ENCODE data around the gene TMEM169.

DNA sequence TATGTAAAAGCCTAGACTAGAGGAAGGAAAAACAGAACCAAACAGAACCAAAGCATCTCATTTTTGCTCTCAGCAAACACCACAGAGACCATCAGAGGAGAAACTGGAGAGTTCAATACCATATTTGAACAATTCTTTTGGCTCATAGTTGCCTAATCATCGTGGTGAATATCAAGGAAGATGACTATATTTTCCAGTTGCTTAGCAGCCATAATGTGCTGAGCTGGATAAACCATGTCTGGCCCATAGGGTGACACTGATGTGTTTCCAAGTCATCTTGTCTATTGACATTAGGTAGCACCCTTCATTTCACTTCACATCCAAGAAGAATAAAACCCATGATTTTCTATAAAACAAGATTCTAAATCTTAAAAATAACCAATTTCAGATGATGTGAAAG, 21.5 kb downstream of the TMEM169 start:
- TF ChIP-seq, protein P1, sequence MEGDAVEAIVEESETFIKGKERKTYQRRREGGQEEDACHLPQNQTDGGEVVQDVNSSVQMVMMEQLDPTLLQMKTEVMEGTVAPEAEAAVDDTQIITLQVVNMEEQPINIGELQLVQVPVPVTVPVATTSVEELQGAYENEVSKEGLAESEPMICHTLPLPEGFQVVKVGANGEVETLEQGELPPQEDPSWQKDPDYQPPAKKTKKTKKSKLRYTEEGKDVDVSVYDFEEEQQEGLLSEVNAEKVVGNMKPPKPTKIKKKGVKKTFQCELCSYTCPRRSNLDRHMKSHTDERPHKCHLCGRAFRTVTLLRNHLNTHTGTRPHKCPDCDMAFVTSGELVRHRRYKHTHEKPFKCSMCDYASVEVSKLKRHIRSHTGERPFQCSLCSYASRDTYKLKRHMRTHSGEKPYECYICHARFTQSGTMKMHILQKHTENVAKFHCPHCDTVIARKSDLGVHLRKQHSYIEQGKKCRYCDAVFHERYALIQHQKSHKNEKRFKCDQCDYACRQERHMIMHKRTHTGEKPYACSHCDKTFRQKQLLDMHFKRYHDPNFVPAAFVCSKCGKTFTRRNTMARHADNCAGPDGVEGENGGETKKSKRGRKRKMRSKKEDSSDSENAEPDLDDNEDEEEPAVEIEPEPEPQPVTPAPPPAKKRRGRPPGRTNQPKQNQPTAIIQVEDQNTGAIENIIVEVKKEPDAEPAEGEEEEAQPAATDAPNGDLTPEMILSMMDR (IDR thresholded peaks at IDR 0.05) = no peak
- no peak for TF ChIP-seq ZFX (IDR thresholded peaks at IDR 0.05; ENCODE audit: borderline replicate concordance)
